IMR-90 (cell line): Measurements from ENCODE around the gene CEP162. TPM values are rescaled to one million over a fixed set of nuclear protein-coding genes. Genes with fewer than 3 reads are reported as not detected.

Experiments
- ATAC-seq: fragments of 200-7000 bp; cut with Tn5 transposase; 2 replicates; pipeline ENCODE4 v1.9.1; 2020; ENCODE audit warnings: low read depth, mild to moderate bottlenecking, moderate library complexity
- BruUV-seq: library from RNA; stranded (reverse); fragments of 400-500 nt; replicated peaks from 2 replicates; lab custom pipeline; 2021; lab: Mats Ljungman, UMichigan
- CTCF ChIA-PET: fragments of 300-600 bp; formaldehyde crosslinking; extraction: SDS; loops from one replicate; lab custom pipeline; 2021; ENCODE audit warnings: antibody characterized with exemption; lab: Yijun Ruan, JAX
- POLR2A ChIA-PET: fragments of 300-600 bp; sonication (Branson Sonifier 250); formaldehyde crosslinking; loops from one replicate; lab custom pipeline; 2022; ENCODE audit warnings: antibody characterized with exemption; ENCODE audit not compliant: unreplicated experiment; lab: Charles Lee
- DNase-seq: peaks from one replicate; pipeline ENCODE4 v3.0.0; 2013
- H2AFZ ChIP-seq: replicated peaks from 2 replicates; pipeline ENCODE3; 2013; ENCODE audit warnings: low read length, mild to moderate bottlenecking; ENCODE audit not compliant: poor library complexity
- H2AK5ac ChIP-seq: 2 replicates; pipeline ENCODE4 v1.6.1; 2013; ENCODE audit warnings: low read depth, low read length, inconsistent platforms
- H2AK9ac ChIP-seq: replicated peaks from 2 replicates; pipeline ENCODE3; 2013; ENCODE audit warnings: mild to moderate bottlenecking, low read depth, low read length, moderate library complexity; ENCODE audit not compliant: poor library complexity
- H2BK120ac ChIP-seq: 2 replicates; pipeline ENCODE4 v1.6.1; 2013; ENCODE audit warnings: low read depth, low read length, inconsistent platforms
- H2BK15ac ChIP-seq: 3 replicates; pipeline ENCODE4 v1.6.1; 2013; ENCODE audit warnings: low read depth, low read length, inconsistent platforms
- H2BK20ac ChIP-seq: 2 replicates; pipeline ENCODE4 v1.6.1; 2013; ENCODE audit warnings: low read depth, mild to moderate bottlenecking, inconsistent platforms, low read length, moderate library complexity
- H2BK5ac ChIP-seq: 2 replicates; pipeline ENCODE4 v1.6.1; 2013; ENCODE audit warnings: mild to moderate bottlenecking, low read depth, low read length, inconsistent platforms; ENCODE audit not compliant: poor library complexity, severe bottlenecking
- H3K14ac ChIP-seq: replicated peaks from 2 replicates; pipeline ENCODE4 v1.6.1; 2013; ENCODE audit warnings: low read depth, low read length, inconsistent platforms
- H3K18ac ChIP-seq: 2 replicates; pipeline ENCODE4 v1.6.1; 2013; ENCODE audit warnings: low read depth, low read length, control low read depth
- H3K23ac ChIP-seq: 2 replicates; pipeline ENCODE4 v1.6.1; 2013; ENCODE audit warnings: low read depth, low read length, inconsistent platforms
- H3K27ac ChIP-seq: 2 replicates; pipeline ENCODE4 v1.5.1; 2013; ENCODE audit warnings: mild to moderate bottlenecking, control low read depth, low read length; ENCODE audit not compliant: insufficient read depth
- H3K27me3 ChIP-seq: 2 replicates; pipeline ENCODE4 v1.6.1; 2013; ENCODE audit warnings: low read length; ENCODE audit not compliant: control insufficient read depth, insufficient read depth
- H3K36me3 ChIP-seq: 2 replicates; pipeline ENCODE4 v1.6.1; 2013; ENCODE audit warnings: low read length, mixed read lengths; ENCODE audit not compliant: control insufficient read depth, insufficient read depth
- H3K4ac ChIP-seq: 2 replicates; pipeline ENCODE4 v1.6.1; 2013; ENCODE audit warnings: low read depth, low read length, inconsistent platforms
- H3K4me1 ChIP-seq: 2 replicates; pipeline ENCODE4 v1.6.1; 2013; ENCODE audit warnings: low read length, mixed read lengths; ENCODE audit not compliant: control insufficient read depth, insufficient read depth
- H3K4me2 ChIP-seq: 2 replicates; pipeline ENCODE4 v1.6.1; 2013; ENCODE audit warnings: low read depth, mild to moderate bottlenecking, control low read depth, low read length, moderate library complexity
- H3K4me3 ChIP-seq: 2 replicates; pipeline ENCODE4 v1.5.1; 2013; ENCODE audit warnings: low read depth, mild to moderate bottlenecking, control low read depth, low read length, moderate library complexity; ENCODE audit not compliant: insufficient read depth
- H3K56ac ChIP-seq: 2 replicates; pipeline ENCODE4 v1.6.1; 2013; ENCODE audit warnings: low read length, inconsistent platforms; ENCODE audit not compliant: insufficient read depth; ENCODE audit errors: extremely low read depth
- H3K79me1 ChIP-seq, 2 experiments: 2 replicates each; pipeline ENCODE4 v1.6.1; 2013; ENCODE audit warnings: low read length in 2 of 2, inconsistent platforms in 1 of 2, low read depth in 1 of 2
- H3K9ac ChIP-seq: 2 replicates; pipeline ENCODE4 v1.6.1; 2013; ENCODE audit warnings: low read depth, low read length, control low read depth
- H3K9me1 ChIP-seq: 2 replicates; pipeline ENCODE4 v1.6.1; 2013; ENCODE audit warnings: low read length, inconsistent platforms; ENCODE audit not compliant: insufficient read depth
- H3K9me3 ChIP-seq: 2 replicates; pipeline ENCODE4 v1.6.1; 2013; ENCODE audit warnings: low read length; ENCODE audit not compliant: control insufficient read depth, insufficient read depth
- H4K20me1 ChIP-seq: 2 replicates; pipeline ENCODE4 v1.6.1; 2013; ENCODE audit warnings: low read length, inconsistent platforms; ENCODE audit not compliant: insufficient read depth
- H4K5ac ChIP-seq: 2 replicates; pipeline ENCODE4 v1.6.1; 2013; ENCODE audit warnings: mild to moderate bottlenecking, low read depth, low read length, control low read depth
- H4K8ac ChIP-seq, 2 experiments: 2 replicates each; pipeline ENCODE4 v1.6.1; 2013; ENCODE audit warnings: low read depth in 2 of 2, low read length in 2 of 2, control low read depth in 1 of 2, inconsistent platforms in 1 of 2
- H4K91ac ChIP-seq: 2 replicates; pipeline ENCODE4 v1.6.1; 2013; ENCODE audit warnings: low read depth, low read length, inconsistent platforms; ENCODE audit not compliant: insufficient read depth
- MAFK ChIP-seq: IDR thresholded peaks from 2 replicates; pipeline ENCODE4 v1.6.1; 2012; ENCODE audit warnings: low read depth, low read length, improper control_type of control experiment
- MXI1 ChIP-seq: IDR thresholded peaks from 2 replicates; pipeline ENCODE4 v1.6.1; 2012; ENCODE audit warnings: low read depth, mild to moderate bottlenecking, low read length, moderate library complexity, borderline replicate concordance
- POLR2A ChIP-seq: IDR thresholded peaks from 2 replicates; pipeline ENCODE4 v1.6.1; 2012; ENCODE audit warnings: mild to moderate bottlenecking, low read depth, low read length
- RAD21 ChIP-seq: IDR thresholded peaks from 2 replicates; pipeline ENCODE4 v1.6.1; 2012; ENCODE audit warnings: low read length, improper control_type of control experiment
- RFX5 ChIP-seq: IDR thresholded peaks from 2 replicates; pipeline ENCODE4 v1.8.0; 2012; ENCODE audit warnings: low read depth, mild to moderate bottlenecking, low read length, moderate library complexity
- SMC3 ChIP-seq: fragments of 150-350 bp; IDR thresholded peaks from 2 replicates; pipeline ENCODE4 v1.6.1; 2016; ENCODE audit warnings: low read depth, mild to moderate bottlenecking, antibody characterized with exemption, low read length, moderate library complexity
- dilution Hi-C: fragments of 300-500 bp; cut with HindIII; formaldehyde crosslinking; loops from one replicate; pipeline ENCODE4 v1.14.3; 2018; ENCODE audit warnings: low sequenced_read_pairs; ENCODE audit not compliant: unreplicated experiment
- in situ Hi-C: fragments of 300-500 bp; cut with MboI; formaldehyde crosslinking; loops from 3 replicates; pipeline ENCODE4 v1.14.3; 2019; ENCODE audit warnings: low sequenced_read_pairs, inconsistent platforms, mixed read lengths
- intact Hi-C: fragments of 100-400 bp; cut with micrococcal nuclease; formaldehyde crosslinking; loops from 2 replicates; pipeline ENCODE4 v1.10.0; 2022
- polyA plus RNA-seq, 3 experiments: library from polyadenylated mRNA; depleted of rRNA; stranded (reverse); fragments of >200 nt; gene quantifications; 2 replicates each; pipeline ENCODE4 v1.2.3, GENCODE V29; 2012; ENCODE audit warnings: low replicate concordance in 1 of 3
- total RNA-seq: library from RNA; depleted of rRNA; stranded (reverse); fragments of >200 nt; gene quantifications from 2 replicates; pipeline ENCODE4 v1.2.3, GENCODE V29; 2012
- TF ChIP-seq, protein P1 (sequence below): fragments of 150-350 bp; IDR thresholded peaks from 2 replicates; pipeline ENCODE4 v1.6.1; 2016; ENCODE audit warnings: low read depth, mild to moderate bottlenecking, low read length, moderate library complexity, borderline replicate concordance
- TF ChIP-seq, protein P2 (sequence below): conservative IDR thresholded peaks from 2 replicates; pipeline ENCODE4 v1.5.1; 2012; ENCODE audit warnings: mild to moderate bottlenecking, low read depth, low read length, improper control_type of control experiment

Gene CEP162
- total and polyA plus RNA-seq, 2 of the 4 experiments (the other 2 are of a cell fraction) = 1.2 to 1.6 TPM

GRCh38 chr6:84242265-84242664 is 14.8 kb upstream of the CEP162 start:
- H3K4ac ChIP-seq = no peak overlapping the region
- H2BK20ac ChIP-seq = no peak overlapping the region
- no peak overlapping the region for H2AK9ac ChIP-seq
- no peak overlapping the region for H4K91ac ChIP-seq
- DNase-seq = no peak
- no peaks in the 10 kb centered on the region for H3K9me3 ChIP-seq
- dilution Hi-C loops (no loop called here), in situ Hi-C loops (no loop called here), intact Hi-C loops (no loop called here)
- no peak for TF ChIP-seq SMC3
- TF ChIP-seq MAFK = no peak
- TF ChIP-seq, protein P1, sequence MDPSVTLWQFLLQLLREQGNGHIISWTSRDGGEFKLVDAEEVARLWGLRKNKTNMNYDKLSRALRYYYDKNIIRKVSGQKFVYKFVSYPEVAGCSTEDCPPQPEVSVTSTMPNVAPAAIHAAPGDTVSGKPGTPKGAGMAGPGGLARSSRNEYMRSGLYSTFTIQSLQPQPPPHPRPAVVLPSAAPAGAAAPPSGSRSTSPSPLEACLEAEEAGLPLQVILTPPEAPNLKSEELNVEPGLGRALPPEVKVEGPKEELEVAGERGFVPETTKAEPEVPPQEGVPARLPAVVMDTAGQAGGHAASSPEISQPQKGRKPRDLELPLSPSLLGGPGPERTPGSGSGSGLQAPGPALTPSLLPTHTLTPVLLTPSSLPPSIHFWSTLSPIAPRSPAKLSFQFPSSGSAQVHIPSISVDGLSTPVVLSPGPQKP = no peak
- TF ChIP-seq MXI1 = no peak
- no peak for TF ChIP-seq POLR2A
- no peak for TF ChIP-seq RFX5
- TF ChIP-seq, protein P2, sequence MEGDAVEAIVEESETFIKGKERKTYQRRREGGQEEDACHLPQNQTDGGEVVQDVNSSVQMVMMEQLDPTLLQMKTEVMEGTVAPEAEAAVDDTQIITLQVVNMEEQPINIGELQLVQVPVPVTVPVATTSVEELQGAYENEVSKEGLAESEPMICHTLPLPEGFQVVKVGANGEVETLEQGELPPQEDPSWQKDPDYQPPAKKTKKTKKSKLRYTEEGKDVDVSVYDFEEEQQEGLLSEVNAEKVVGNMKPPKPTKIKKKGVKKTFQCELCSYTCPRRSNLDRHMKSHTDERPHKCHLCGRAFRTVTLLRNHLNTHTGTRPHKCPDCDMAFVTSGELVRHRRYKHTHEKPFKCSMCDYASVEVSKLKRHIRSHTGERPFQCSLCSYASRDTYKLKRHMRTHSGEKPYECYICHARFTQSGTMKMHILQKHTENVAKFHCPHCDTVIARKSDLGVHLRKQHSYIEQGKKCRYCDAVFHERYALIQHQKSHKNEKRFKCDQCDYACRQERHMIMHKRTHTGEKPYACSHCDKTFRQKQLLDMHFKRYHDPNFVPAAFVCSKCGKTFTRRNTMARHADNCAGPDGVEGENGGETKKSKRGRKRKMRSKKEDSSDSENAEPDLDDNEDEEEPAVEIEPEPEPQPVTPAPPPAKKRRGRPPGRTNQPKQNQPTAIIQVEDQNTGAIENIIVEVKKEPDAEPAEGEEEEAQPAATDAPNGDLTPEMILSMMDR = no peak
- no peak for TF ChIP-seq RAD21
- H3K27ac ChIP-seq = no peak overlapping the region
- no peaks in the 10 kb centered on the region for H3K79me1 ChIP-seq
- no peak for ATAC-seq
- H3K4me1 ChIP-seq = no peaks in the 10 kb centered on the region
- H3K56ac ChIP-seq = no peak overlapping the region
- no peaks in the 10 kb centered on the region for H3K9me1 ChIP-seq
- H3K4me2 ChIP-seq = no peak overlapping the region
- no peaks in the 10 kb centered on the region for H3K36me3 ChIP-seq
- H3K18ac ChIP-seq = no peak overlapping the region
- no peak overlapping the region for H2BK120ac ChIP-seq
- no peak overlapping the region for H3K14ac ChIP-seq
- no peak overlapping the region for H2BK5ac ChIP-seq
- H3K4me3 ChIP-seq = no peak overlapping the region
- H4K20me1 ChIP-seq = no peaks in the 10 kb centered on the region
- ChIA-PET CTCF (no interaction called here), POLR2A (no interaction called here)
- no peak overlapping the region for H2AK5ac ChIP-seq
- H3K27me3 ChIP-seq = no peaks in the 10 kb centered on the region
- H2BK15ac ChIP-seq = no peak overlapping the region
- no peak overlapping the region for H3K23ac ChIP-seq
- H4K8ac ChIP-seq = no peak overlapping the region
- no peak overlapping the region for H2AFZ ChIP-seq
- BruUV-seq = no TSS peak
- no peak overlapping the region for H4K5ac ChIP-seq
- no peak overlapping the region for H3K9ac ChIP-seq
